HPDE6-E6E7 (cell line): ENCODE data around the gene TPT1.

Experiments
- DNase-seq: peaks from one replicate; pipeline ENCODE4 v3.0.0; 2011; ENCODE audit warnings: missing footprints; ENCODE audit errors: extremely low spot score

Gene TPT1

DNA sequence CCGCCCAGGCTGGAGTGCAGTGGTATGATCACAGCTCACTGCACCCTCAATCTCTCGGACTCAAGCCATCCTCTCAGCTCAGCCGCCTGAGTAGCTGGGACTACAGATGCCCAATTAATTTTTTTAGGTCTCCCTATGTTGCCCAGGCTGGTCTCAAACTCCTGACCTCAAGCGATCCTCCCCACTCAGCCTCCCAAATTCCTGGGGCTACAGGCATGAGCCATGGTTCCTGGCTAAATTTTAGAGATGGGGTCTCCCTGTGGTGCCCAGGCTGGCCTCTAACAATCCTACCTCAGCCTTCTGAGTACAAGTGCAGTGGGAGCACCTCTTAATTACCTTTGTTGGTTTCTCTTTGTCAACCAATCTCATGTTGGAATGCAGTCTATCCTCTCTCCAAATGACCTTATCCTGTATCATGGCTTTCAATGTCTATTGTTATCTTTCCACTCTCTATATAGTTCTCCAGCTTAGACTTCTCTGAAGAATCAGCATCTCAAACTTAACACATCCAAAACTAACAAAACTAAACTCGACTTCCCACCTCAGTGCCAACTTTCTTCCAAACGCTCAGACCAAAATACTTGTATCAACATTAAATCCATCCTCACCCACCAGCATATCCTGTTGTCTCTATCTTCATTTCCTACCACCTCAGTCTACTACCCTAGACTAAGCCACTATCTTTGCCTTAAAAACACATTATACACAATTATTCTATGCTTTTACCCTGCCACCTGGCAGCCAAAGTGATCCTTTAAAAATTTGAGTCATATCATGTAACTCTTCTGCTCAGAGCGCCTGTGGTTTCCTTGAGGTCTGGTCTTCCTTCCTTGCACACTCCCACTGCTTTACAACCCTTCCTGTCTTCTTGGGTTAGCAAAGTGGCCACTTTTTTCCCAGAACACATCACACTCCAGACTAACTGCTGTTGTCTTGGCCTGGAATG is 6.7 kb downstream of the TPT1 start:
- no peak for DNase-seq

DNA sequence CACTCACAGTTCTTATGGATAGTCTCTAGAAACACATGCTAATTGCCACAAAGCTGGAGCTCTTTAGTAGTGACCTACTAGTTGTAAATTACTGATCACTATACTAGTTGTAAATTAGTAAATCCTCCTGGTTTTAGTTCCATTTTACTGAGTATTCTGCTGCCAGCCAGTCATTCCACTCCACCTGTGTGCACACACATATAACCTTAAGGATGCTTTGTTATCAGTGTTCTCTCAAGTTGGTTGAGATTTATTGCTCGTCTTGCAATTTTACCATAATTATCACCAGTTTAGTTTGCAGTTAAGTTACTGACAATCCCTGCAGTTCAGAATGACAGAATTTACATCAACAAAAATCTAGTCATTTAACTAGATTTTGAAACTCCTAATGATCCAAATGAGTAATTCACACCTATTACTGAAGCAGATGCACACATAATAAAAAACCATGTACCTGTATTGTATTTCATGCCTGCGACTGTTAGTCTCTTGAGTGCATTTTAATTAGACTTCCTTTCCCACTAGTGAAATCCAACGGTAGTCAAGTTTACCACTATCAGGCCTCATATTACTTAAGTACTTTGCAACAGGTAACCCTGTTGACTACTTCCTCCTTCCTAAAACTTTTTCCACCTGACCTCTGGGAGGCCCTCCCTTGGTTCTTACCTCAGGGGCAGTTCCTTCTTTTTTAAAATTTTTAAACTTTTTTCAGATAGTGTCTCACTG is 7.6 kb downstream of the TPT1 start:
- DNase-seq = no peak

DNA sequence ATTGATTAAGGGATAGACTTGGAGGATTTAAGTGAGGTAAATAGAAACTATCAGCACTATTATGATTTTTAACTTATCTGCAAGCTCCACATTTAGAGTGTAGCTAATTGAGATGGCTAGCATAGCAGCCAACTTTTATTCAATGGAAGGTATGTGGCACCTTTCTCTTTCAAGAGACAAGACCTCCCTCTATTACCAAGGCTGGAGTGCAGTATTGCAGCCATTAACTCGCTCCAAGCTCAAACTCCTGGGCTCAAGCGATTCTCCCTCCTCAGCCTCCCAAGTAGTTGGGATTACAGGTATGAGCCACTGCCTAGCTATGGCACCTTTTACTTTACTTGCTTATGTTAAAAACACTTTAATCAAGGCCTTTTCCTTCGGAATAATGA is 8.2 kb downstream of the TPT1 start:
- DNase-seq = no peak

DNA sequence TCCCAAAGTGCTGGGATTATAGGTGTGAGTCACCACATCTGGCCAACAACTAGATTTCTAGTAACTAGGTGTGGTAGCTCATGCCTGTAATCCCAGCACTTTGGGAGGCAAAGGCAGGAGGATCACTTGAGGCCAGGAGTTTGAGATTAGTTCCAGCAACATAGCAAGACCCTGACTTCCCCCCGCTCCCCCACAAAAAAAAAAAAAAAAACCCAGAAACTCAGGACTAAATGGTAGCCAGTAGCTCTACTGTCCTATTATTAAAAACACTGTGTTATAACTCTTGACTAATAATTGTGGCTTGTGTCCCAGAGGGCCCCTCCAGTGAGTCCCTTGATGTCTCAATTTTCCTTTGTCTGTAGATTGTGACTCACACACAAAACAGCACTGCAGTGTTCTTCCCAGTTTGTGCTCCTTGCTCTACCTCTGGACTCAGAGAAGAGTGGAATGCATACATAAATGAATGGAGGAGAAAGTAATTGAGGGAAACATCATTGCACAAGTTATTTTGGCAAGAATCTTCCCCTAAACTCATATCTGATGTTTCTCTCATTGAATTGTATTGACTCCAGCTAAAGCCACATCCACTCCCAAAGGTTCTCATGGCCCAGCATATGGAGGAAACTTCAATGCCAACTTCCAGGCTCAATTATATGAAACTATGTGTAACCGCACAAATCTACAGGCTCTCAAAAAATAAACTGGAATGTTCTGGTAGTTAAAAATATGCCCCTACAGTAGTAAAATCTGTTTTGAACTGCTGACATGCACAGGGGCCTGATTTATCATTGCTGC is 8.8 kb downstream of the TPT1 start:
- no peak for DNase-seq

DNA sequence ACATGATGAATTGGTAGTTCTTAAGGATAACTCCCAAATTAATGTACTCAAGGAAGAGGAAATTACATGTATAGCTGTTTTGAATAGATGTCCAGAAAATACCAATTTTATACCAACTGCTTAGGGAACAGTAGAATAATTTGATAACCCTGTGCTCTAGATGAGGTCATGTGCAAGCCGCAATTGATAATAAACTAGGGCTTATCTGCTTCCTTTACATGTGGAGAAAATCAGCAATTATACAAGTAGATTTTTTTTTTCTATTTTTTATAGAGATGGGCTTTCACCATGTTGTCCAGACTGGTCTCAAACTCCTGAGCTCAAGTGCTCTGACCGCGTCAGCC is 9.3 kb downstream of the TPT1 start:
- no peak for DNase-seq

DNA sequence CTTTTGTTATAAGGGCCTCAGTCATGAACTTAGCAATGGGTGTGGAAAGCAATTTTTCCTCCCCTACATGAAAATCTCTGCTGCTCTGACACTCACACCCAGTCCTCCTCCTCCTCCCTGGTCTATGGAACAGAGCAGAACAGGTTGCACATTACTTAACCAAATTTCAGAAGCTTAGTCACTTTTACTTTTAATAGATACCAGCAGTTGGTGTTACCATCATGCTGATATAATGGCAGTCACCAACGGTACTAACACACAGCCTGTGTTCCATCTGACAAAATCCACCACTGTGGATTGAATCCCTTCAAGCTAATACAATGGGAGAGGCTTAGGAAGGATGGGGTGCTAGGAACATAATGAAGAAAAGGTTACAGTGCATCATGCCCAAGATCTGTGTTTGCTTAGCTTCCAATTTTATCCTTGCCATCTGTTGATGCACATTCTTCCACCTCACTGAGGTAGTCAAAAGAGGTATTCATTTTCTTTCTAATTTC is 9.8 kb downstream of the TPT1 start:
- DNase-seq = no peak

DNA sequence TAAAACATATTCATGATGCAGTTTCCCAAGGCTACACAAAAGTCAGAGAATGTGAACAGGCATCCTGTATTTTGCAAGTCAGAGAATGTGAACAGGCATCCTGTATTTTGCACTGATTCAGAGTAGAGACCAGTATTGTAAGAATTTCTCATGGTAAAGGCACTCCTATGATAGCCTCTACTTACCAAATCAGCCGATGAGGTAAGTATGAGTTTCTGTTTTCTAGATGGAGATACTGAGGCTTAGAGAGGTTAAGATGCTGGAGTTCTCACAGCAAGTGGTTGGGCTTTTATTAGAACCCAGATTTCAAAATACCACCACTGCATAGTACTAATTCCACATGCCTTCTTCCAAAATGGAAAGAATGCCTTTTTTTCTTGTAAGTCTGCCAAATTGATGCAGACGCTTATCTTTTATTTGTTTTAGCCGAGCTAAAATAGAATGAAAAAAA is 12.3 kb downstream of the TPT1 start:
- no peak for DNase-seq

DNA sequence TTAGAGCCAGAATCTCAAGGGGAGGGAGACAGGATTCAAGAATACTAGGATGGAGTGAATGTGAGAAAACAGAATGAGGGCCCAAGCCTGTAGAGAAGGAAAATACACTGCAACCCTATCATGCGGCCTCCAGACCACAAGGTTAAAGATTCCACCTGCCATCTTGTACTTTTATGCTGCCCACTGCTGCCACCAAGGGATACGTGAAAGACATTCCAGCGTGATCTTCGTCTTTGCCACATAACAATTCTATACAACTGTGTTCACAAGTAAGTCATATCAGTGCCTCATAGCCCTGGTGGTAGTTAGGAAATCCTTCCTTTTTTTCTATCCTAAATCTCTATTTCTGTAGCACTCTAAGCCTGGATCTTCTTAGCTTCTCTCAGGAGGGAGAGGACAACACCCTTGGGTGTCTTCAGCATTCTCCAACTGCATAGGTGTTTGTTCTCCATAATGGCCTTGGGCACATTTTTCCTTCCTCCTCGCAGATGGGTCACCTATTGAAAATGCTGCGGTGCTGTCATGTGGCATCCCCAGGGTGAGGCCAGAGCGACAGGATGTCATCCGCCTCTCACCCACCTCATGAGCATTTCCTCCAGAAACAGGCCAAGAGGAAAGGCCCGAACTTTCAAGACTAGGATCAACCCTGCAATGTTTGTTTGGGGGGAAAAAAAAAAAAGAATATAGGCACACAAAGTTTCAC is 13.6 kb downstream of the TPT1 start:
- DNase-seq = no peak

DNA sequence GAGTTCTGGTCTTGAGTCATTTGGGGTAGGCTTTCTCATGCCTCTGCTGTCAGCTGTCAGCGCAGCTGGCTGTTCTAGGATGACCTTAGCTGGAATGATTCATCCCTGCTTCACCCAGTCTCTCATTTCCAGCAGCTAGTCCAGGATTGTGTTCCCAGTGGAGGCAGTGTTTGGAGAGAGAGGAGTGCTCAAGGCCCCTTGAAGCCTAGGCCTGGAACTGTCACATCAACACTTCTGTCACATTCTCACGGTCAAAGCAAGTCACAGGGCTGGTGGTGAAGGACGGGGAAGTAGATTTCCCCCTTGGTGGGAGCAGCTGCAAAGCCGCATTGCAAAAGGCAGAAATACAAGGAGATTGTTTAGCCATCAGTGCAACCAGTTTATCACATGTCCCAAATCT is 15.2 kb downstream of the TPT1 start:
- DNase-seq = no peak

DNA sequence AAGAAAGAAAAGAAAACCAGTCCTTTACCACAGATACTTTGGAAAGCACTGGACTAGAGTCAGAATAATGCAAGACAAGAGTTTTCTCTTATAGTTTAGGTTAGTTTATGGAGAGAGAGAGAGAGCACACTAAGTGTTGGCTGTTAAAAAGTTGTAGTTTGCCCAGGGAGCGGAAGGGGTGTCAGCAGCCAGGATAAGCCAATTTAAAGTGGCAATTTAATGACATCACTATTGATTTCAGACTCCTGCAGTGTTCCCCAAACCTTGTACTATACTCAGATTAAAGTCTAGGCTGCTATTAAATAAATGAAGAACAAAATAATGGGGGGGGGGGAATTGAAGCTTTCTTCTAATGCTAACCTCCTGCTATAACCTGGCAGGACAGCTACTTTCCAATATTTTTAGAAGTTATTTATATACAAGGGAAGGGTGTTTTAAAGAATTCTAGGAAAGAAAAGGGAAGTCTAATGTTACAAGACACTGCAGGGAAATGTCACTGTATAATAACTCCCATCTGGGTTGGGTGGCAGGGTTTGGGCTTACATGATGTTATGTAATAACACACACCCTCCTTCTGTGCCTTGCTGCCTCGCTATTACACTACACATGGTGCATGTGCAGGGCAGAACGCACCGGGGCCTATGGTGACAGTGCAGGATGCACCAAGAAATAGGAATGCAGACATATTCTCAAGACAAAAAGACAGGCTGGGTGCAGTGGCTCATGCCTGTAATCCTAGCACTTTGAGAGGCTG is 19.9 kb downstream of the TPT1 start:
- DNase-seq = no peak

DNA sequence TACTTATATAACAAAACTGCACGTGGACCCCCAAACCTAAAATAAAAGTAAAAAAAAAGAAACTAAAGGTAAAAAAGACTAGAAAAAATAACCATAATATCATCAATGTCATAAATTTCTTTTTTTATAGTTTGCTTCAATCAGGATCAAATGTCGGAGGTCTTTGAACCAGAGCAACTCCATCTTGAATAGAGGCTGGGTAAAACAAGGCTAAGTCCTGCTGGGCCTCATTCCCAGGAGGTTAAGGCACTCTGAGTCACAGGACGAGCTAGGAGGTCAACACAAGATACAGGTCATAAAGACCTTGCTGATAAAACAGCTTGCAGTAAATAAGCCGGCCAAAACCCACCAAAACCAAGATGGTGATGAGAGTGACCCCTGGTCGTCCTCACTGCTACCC is 24.0 kb downstream of the TPT1 start:
- DNase-seq = no peak

DNA sequence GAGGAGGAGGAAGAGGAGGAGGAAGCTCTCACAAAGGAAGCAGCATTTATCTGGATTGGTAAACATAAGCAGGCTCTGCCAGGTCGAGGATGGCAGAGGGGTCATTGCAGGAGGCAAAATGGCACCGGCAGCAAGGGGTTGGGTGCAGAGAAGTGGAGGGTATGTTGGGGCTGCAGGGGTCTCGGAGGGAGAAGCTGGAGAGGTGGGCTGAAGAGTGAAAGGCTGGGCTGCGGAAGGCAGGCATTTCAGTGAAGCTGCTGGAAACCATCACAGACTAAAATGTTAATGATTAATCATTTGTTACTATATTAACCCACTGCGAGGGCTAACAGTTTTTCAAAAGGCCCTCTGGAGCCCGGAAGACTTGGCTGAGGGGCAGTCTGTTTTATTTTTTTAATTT is 24.6 kb downstream of the TPT1 start:
- no peak for DNase-seq

DNA sequence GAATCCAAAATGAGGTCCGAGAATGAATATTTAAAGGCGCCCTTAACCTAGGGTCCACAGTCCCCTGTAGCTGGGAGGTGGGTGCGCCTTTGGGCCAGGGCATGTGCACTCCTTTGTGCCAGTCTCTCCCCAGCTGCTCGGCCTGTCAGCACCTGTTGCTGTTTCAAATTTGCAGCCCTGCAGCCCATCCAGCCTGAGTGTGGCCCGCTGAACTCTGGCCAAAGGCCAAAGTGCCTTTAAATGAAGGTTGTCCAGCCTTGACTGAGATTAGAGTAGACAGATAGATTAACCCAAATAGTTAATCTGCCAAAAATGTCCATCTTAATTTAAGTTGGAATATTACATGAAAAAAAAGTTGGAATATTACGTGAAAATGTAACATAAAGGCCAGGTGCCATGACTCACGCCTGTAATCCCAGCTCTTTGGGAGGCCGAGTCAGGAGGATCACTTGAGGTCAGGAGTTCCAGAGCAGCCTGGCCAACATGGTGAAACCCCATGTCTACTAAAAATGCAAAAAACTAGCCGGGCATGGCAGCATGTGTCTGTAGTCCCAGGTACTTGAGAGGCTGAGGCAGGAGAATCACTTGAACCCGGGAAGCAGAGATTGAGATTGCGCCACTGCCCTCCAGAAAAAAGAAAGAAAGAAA is 25.3 kb downstream of the TPT1 start:
- DNase-seq = no peak

DNA sequence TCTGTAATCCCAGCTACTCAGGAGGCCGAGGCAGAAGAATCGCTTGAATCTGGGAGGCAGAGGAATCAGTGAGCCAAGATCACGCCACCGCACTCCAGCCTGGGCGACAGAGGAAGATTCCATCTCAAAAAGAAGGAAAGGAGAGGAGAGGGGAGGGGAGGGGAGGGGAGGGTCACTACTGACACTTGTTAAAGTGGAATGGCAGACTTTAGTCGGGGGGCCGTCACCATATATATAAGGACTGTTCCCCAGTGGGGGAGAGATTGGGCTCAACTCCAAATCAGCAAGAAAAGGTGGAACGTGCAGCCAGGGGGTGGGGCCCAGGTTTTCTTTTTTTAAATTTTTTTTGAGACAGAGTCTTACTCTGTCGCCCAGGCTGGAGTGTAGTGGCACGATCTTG is 26.2 kb downstream of the TPT1 start:
- DNase-seq = no peak

DNA sequence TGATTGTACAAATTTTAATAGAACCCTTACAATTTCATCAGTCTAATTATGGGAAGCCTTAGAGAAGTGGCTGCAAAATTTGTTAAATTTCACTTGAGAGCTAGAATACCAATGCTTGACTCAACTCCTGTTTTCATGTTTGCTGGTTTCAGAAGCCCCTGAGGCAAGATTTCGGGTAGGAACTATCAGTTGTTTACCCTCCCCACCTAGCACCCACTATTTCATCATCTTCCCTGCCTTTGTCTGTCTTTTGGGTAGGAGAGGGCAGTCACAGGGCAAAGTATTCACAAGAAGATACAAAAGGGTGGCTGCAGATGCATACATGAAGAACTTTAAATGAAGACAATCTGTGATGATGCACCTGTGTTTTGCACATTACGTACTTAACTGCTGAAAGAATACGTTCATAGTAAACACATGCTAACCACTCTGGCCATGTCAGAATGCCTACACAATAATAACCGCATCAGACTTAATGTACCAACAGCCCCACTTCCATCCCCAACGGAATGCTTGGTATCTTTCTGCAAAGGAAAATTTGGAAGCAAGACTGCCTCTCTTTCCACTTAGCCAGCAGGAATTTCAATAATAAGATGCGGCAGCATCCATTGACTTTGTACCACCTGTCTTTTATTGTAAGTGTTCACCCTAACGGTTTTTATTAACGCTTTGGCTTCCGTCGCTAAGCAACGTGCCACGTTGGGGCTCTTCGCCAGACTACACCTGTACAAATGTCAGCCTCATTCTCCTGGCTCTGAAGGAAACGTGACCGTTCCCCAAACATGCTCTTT is 30.4 kb downstream of the TPT1 start:
- DNase-seq = no peak

DNA sequence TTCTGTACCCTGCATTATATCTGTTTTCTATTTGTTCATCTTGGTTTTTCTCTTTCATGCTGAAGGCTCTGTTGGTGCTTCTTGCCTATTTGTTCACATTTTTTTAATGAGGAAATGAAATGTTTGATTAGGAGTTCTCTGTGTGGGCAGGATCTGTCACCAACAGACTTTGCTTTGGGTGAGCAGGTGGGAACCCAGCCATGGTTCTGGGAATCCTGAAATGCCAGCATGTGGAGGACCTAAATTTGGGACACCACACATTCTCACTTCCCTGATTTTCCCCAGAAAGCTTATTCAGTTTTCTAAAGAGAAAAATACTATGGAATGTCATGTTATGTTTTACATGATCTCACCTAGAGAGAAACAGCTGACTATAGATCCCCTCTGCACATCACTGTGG is 34.0 kb downstream of the TPT1 start:
- DNase-seq = no peak

DNA sequence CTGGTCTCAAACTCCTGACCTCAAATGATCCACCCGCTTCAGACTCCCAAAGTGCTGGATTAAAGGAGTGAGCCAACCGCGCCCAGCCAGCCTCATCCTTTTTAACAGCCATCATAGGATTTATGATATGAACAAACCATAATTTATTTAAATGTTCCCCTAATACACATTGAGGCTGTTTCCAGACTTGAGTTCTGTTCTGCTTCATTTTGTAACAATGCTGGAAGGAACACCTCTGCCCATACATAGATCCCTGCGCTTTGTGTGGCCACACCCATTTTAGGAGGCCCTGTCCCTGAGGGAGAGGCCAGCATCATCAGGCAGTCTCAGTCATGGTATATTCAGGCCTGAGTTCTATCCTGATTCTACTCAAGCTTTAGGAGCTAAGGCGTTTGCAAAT is 35.9 kb downstream of the TPT1 start:
- no peak for DNase-seq

DNA sequence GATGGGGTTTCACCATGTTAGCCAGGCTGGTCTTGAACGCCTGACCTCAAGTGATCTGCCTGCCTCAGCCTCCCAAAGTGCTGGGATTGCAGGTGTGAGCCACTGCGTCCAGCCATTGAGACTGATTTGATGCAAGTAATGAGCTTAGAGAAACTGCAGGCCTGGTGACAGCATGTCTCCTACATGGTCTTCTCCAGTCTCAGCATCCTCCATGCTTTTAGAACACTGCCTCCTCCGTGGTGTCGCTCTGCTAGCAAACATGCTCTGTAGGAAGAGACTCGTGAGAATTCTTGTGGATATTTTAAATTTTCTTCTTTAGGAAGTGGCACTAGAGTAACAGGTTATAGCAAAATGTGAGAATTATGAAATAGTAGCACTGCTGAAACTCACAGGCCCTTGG is 37.1 kb downstream of the TPT1 start:
- DNase-seq = no peak

DNA sequence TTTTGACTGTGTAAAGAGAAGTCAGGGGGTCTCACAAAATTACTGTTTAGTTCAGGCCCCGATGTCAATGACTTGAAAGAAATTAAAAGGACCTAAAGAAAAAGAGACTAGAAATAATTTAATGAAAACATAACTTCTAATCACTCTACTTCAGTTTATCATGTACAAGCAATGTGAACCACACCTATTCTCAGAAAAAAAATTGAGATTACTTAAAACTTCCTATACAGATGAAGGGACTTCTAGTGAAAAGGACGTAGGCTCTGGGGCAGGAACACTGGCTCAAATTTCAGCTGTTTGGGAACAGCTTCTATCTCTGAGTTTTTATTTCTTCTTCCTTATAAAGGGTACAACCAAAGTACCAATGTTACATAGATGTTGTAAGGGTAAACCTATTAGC is 38.0 kb downstream of the TPT1 start:
- no peak for DNase-seq

DNA sequence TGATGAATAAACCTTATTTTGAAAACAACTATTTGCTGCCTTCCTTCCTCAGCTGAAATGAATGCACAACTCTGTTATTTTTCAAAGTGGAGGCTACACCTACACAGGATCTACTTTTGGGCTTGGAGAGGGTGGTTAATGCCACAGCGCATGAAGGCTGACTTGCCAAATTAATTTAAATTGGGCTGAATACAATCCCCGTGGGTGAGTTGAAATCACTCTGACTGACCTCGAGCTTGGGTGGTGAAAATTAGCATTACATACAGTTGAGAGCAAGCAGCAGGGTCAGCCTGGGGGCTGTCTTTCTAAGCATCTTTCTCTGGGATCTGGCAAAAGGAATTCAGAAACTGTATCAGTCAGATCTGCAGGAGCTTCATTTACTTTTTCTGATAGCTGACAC is 38.5 kb downstream of the TPT1 start:
- no peak for DNase-seq
